Prostate gland (tissue), 2 donors: ENCODE measurements around the gene LYPLAL1.

ENCODE experiments used
- POLR2A ChIP-seq: fragments of 450-650 bp; IDR thresholded peaks from one replicate; pipeline ENCODE4 v1.6.1; 2016; ENCODE audit warnings: antibody characterized with exemption, mild to moderate bottlenecking
- TF ChIP-seq, protein P1 (sequence below), 4 experiments: fragments of 200-600 bp in 2 of 4; fragments of 450-650 bp in 2 of 4; sonication (generic) in 2 of 4; IDR thresholded peaks; 1 replicate in 3 of 4; 2 replicates in 1 of 4; pipeline ENCODE4 v1.5.1; 2016 to 2019; ENCODE audit warnings: antibody characterized with exemption in 4 of 4, mild to moderate bottlenecking in 2 of 4, moderate library complexity in 2 of 4

- TF ChIP-seq, protein P1, sequence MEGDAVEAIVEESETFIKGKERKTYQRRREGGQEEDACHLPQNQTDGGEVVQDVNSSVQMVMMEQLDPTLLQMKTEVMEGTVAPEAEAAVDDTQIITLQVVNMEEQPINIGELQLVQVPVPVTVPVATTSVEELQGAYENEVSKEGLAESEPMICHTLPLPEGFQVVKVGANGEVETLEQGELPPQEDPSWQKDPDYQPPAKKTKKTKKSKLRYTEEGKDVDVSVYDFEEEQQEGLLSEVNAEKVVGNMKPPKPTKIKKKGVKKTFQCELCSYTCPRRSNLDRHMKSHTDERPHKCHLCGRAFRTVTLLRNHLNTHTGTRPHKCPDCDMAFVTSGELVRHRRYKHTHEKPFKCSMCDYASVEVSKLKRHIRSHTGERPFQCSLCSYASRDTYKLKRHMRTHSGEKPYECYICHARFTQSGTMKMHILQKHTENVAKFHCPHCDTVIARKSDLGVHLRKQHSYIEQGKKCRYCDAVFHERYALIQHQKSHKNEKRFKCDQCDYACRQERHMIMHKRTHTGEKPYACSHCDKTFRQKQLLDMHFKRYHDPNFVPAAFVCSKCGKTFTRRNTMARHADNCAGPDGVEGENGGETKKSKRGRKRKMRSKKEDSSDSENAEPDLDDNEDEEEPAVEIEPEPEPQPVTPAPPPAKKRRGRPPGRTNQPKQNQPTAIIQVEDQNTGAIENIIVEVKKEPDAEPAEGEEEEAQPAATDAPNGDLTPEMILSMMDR (IDR thresholded peaks at IDR 0.05): no peak
- no peak for TF ChIP-seq POLR2A
Measured at GRCh38 chr1:219151467-219151866, 22.2 kb upstream of the LYPLAL1 start.
